K562 (cell line): Measurements from ENCODE around the gene AKAP7. TPM values are rescaled to one million over a fixed set of nuclear protein-coding genes. Genes with fewer than 3 reads are reported as not detected.

Experiments
- ATAC-seq: fragments of 200-7000 bp; cut with Tn5 transposase; 3 replicates; pipeline ENCODE4 v1.9.1; 2020; ENCODE audit warnings: moderate library complexity
- BruUV-seq: library from RNA; stranded (reverse); fragments of 400-500 nt; replicated peaks from 2 replicates; lab custom pipeline; 2021; lab: Mats Ljungman, UMichigan
- CTCF ChIA-PET: fragments of 300-600 bp; formaldehyde crosslinking; extraction: SDS; loops from one replicate; lab custom pipeline; 2021; ENCODE audit warnings: low intra/inter-chr PET ratio; lab: Yijun Ruan, JAX
- POLR2A ChIA-PET: fragments of 300-600, 350-650 bp; sonication (Branson Sonifier 250); formaldehyde crosslinking; extraction: SDS; loops from one replicate; lab custom pipeline; 2021; ENCODE audit warnings: antibody characterized with exemption, inconsistent platforms; lab: Yijun Ruan, JAX
- DNase-seq, 4 experiments: peaks; one replicate each; pipeline versions ENCODE4 v3.0.0 to v3.0.0-alpha.2; 2011 to 2018; ENCODE audit warnings: low spot score in 3 of 4, mixed read lengths in 3 of 4; ENCODE audit errors: extremely low read depth in 1 of 4
- FAIRE-seq: peaks from 2 replicates; lab custom pipeline; 2011; peaks lifted over from hg19 to GRCh38; lab: Jason Lieb, UNC
- H2AFZ ChIP-seq: 2 replicates; pipeline ENCODE4 v1.6.0; 2011; ENCODE audit warnings: low read depth, low read length, control low read depth, inconsistent platforms
- H3K27ac ChIP-seq: fragments of 200-600 bp; 3 replicates; pipeline ENCODE4 v1.8.0; 2011; ENCODE audit warnings: low read depth, mild to moderate bottlenecking, control low read depth, inconsistent platforms, low read length, moderate library complexity, mixed read lengths; ENCODE audit errors: extremely low read depth
- H3K27me3 ChIP-seq, 2 experiments: fragments of 300-600 bp in 1 of 2; 2 replicates in 1 of 2; 3 replicates in 1 of 2; pipeline versions ENCODE4 v1.6.0 to v1.8.0; 2011; ENCODE audit warnings: inconsistent platforms in 2 of 2, low read length in 2 of 2, mild to moderate bottlenecking in 1 of 2, mixed read lengths in 1 of 2, moderate library complexity in 1 of 2; ENCODE audit not compliant: control insufficient read depth in 2 of 2, insufficient read depth in 2 of 2
- H3K36me3 ChIP-seq: fragments of 300-600 bp; 3 replicates; pipeline ENCODE4 v1.8.0; 2011; ENCODE audit warnings: mild to moderate bottlenecking, low read length, inconsistent platforms; ENCODE audit not compliant: control insufficient read depth, insufficient read depth
- H3K4me1 ChIP-seq, 2 experiments: fragments of 200-600 bp in 1 of 2; replicated peaks in 1 of 2; 2 replicates in 1 of 2; 3 replicates in 1 of 2; pipeline versions ENCODE4 v1.5.1 to v1.8.0; 2011; ENCODE audit warnings: inconsistent platforms in 2 of 2, low read length in 2 of 2, mild to moderate bottlenecking in 1 of 2, mixed read lengths in 1 of 2, moderate library complexity in 1 of 2; ENCODE audit not compliant: control insufficient read depth in 2 of 2, insufficient read depth in 2 of 2
- H3K4me2 ChIP-seq: 2 replicates; pipeline ENCODE4 v1.6.1; 2011; ENCODE audit warnings: low read length, control low read depth, inconsistent platforms, mixed read lengths; ENCODE audit not compliant: insufficient read depth
- H3K4me3 ChIP-seq: fragments of 200-600 bp; sonication (generic), shearing (Covaris generic); 2 replicates; pipeline ENCODE4 v1.5.1; 2016; ENCODE audit warnings: control low read depth, inconsistent platforms
- H3K79me2 ChIP-seq: fragments of 200-600 bp; 3 replicates; pipeline ENCODE4 v1.8.0; 2011; ENCODE audit warnings: low read length, inconsistent platforms; ENCODE audit not compliant: control insufficient read depth, insufficient read depth
- H3K9ac ChIP-seq, 2 experiments: 2 replicates each; pipeline versions ENCODE4 v1.6.0 to v1.6.1; 2011; ENCODE audit warnings: low read depth in 2 of 2, low read length in 2 of 2, control low read depth in 1 of 2, inconsistent platforms in 1 of 2, mild to moderate bottlenecking in 1 of 2, mixed read lengths in 1 of 2; ENCODE audit not compliant: insufficient read depth in 1 of 2
- H3K9me1 ChIP-seq: one replicate; pipeline ENCODE4 v1.6.0; 2011; ENCODE audit warnings: inconsistent platforms, mild to moderate bottlenecking, low read length, moderate library complexity; ENCODE audit not compliant: control insufficient read depth, insufficient read depth
- H3K9me3 ChIP-seq: replicated peaks from 2 replicates; pipeline ENCODE4 v1.5.1; 2011; ENCODE audit warnings: low read depth, low read length, inconsistent platforms; ENCODE audit not compliant: control insufficient read depth, insufficient read depth
- H4K20me1 ChIP-seq: replicated peaks from 2 replicates; pipeline ENCODE4 v1.6.1; 2011; ENCODE audit warnings: low read length, inconsistent platforms, mixed read lengths; ENCODE audit not compliant: control insufficient read depth, insufficient read depth
- ATF1 ChIP-seq, 2 experiments: fragments of 450-650 bp in 1 of 2; IDR thresholded peaks; 2 replicates each; pipeline ENCODE4 v1.6.1; 2016; ENCODE audit warnings: missing compliant biosample characterization in 1 of 2, missing genetic modification characterization in 1 of 2
- BRF1 ChIP-seq: IDR thresholded peaks from 3 replicates; pipeline ENCODE4 v1.6.1; 2011; ENCODE audit warnings: borderline replicate concordance, mild to moderate bottlenecking; ENCODE audit not compliant: insufficient read length; ENCODE audit errors: extremely low read depth
- KLF1 ChIP-seq: fragments of 450-650 bp; IDR thresholded peaks from 2 replicates; pipeline ENCODE4 v1.6.1; 2016; ENCODE audit warnings: missing genetic modification characterization, missing compliant biosample characterization
- MAFF ChIP-seq: IDR thresholded peaks from 2 replicates; pipeline ENCODE4 v1.6.1; 2012; ENCODE audit warnings: low read length, improper control_type of control experiment
- NCOR1 ChIP-seq: fragments of 450-650 bp; IDR thresholded peaks from 2 replicates; pipeline ENCODE4 v1.6.1; 2016; ENCODE audit warnings: mild to moderate bottlenecking, moderate library complexity
- NR2C2 ChIP-seq, 2 experiments: fragments of 200-800 bp in 1 of 2; sonication (Bioruptor generic) in 1 of 2; sonication (generic) in 1 of 2; formaldehyde crosslinking in 1 of 2; IDR thresholded peaks; 2 replicates each; pipeline versions ENCODE4 v1.6.1 to v1.8.0; 2016 to 2022; ENCODE audit warnings: mild to moderate bottlenecking in 1 of 2, missing compliant biosample characterization in 1 of 2, missing genetic modification characterization in 1 of 2, missing genetic modification reagents in 1 of 2
- RB1 ChIP-seq: fragments of 450-650 bp; IDR thresholded peaks from 2 replicates; pipeline ENCODE4 v1.6.1; 2017; ENCODE audit warnings: low read depth, mild to moderate bottlenecking
- SETDB1 ChIP-seq: IDR thresholded peaks from one replicate; pipeline ENCODE4 v1.6.1; 2012; ENCODE audit warnings: low read length, control low read depth, inconsistent platforms
- SRSF7 ChIP-seq: fragments of 200-400 bp; formaldehyde crosslinking; optimal IDR thresholded peaks from 2 replicates; pipeline ENCODE3; 2017; ENCODE audit warnings: mild to moderate bottlenecking, low read depth, low read length
- STAT5A ChIP-seq: IDR thresholded peaks from 2 replicates; pipeline ENCODE4 v1.6.1; 2012; ENCODE audit warnings: low read length, inconsistent platforms, borderline replicate concordance
- TSC22D4 ChIP-seq: fragments of 450-650 bp; IDR thresholded peaks from 2 replicates; pipeline ENCODE4 v1.6.1; 2016; ENCODE audit warnings: missing genetic modification characterization, missing biosample characterization, control low read depth
- ZFP1 ChIP-seq: fragments of 450-650 bp; formaldehyde crosslinking; IDR thresholded peaks from 2 replicates; pipeline ENCODE4 v1.4.0; 2020; ENCODE audit warnings: mild to moderate bottlenecking, mixed read lengths
- ZNF583 ChIP-seq: fragments of 250-450 bp; sonication (Bioruptor Pico); IDR thresholded peaks from 2 replicates; pipeline ENCODE4 v1.4.0; 2020
- WGBS: fragments of 100-300 bp; shearing (Covaris generic); methylation state at CpG from one replicate; pipeline ENCODE4 v1.1.6; 2016; ENCODE audit warnings: low coverage, mixed read lengths; ENCODE audit not compliant: insufficient coverage; ENCODE audit errors: missing lambda C conversion rate; 5-methylcytosine and 5-hydroxymethylcytosine counted together
- in situ Hi-C: fragments of 300-500 bp; cut with MboI; formaldehyde crosslinking; loops from 4 replicates; pipeline ENCODE4 v1.15.0; 2018; ENCODE audit warnings: inconsistent platforms, mixed read lengths
- intact Hi-C: fragments of 100-400 bp; cut with micrococcal nuclease; formaldehyde crosslinking; loops from 2 replicates; pipeline ENCODE4 v1.14.2; 2022
- polyA plus RNA-seq, 8 experiments: library from polyadenylated mRNA; depleted of rRNA in 4 of 8; stranded (reverse) in 5 of 8; unstranded in 3 of 8; fragments of >200 nt; fragmentation: Nextera tagmentation in 2 of 8; fragmentation: Illumina TruSeq in 1 of 8; extraction: Ambion mirVana in 2 of 8; extraction: Trizol in 1 of 8; gene quantifications; 2 replicates each; pipeline versions ENCODE4 v1.2.1 to v1.2.3, GENCODE V29; 2011 to 2014; ENCODE audit warnings: inconsistent platforms in 1 of 8, missing spikeins in 1 of 8
- total RNA-seq, 7 experiments: library from RNA; depleted of rRNA in 6 of 7; stranded (reverse); fragments of >200 nt in 6 of 7; fragmentation: Illumina TruSeq in 2 of 7; extraction: Trizol in 2 of 7; gene quantifications; 2 replicates each; pipeline versions ENCODE4 v1.2.1 to v1.2.3, GENCODE V29; 2011 to 2021; ENCODE audit warnings: low replicate concordance in 1 of 7
- TF ChIP-seq, protein P1 (sequence below), 2 experiments: fragments of 450-650 bp in 1 of 2; sonication (generic) in 1 of 2; formaldehyde crosslinking in 1 of 2; IDR thresholded peaks in 1 of 2; conservative IDR thresholded peaks in 1 of 2; 2 replicates each; pipeline versions ENCODE4 v1.6.1 to v1.8.1; 2016 to 2023; ENCODE audit warnings: mild to moderate bottlenecking in 2 of 2, moderate library complexity in 2 of 2, inconsistent platforms in 1 of 2, missing genetic modification reagents in 1 of 2
- TF ChIP-seq, protein P2 (sequence below): fragments of 200-800 bp; sonication (Bioruptor generic); IDR thresholded peaks from 2 replicates; pipeline ENCODE4 v1.6.1; 2017; ENCODE audit warnings: missing genetic modification characterization, missing compliant biosample characterization

Gene AKAP7
- total and polyA plus RNA-seq, 9 of the 15 experiments (the other 6 are each of a cell fraction or from before 2014, with no cell fraction given): 0.82 to 2.6 (median 1.6) TPM

DNA sequence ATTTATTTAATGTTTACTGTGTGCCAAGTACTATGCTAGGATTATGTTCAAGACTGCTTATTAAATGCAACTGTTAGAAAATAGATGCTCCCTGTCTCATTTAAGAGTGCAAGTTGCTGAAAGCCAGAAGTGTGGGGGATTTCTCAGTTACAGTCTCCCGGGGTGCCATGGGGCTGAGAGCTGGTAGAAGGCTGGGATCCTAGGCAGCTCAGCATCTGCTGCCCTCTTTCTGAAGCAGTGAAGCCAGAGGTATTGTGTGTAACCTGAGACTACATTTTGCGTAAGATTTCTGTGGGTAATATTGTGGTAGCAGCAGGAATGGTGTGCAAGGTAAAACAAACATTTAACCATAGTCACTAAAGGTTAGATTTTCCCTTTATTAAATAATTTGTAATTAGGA, 120.6 kb downstream of the AKAP7 start:
- ChIA-PET CTCF (no interaction called here), POLR2A (no interaction called here)
- no peaks in the 10 kb centered on the region for H3K9me1 ChIP-seq
- no TSS peak for BruUV-seq
- no peaks in the 10 kb centered on the region for H3K4me1 ChIP-seq
- WGBS: 8% methylated on average over 2 of the region's 2 CpGs
- no peak overlapping the region for H2AFZ ChIP-seq
- no peaks in the 10 kb centered on the region for H3K9me3 ChIP-seq
- H3K27me3 ChIP-seq: no peaks in the 10 kb centered on the region
- intact Hi-C loops (no loop called here), in situ Hi-C loops (no loop called here)
- DNase-seq: no peak
- no peak overlapping the region for H3K4me2 ChIP-seq
- no peaks in the 10 kb centered on the region for H4K20me1 ChIP-seq
- FAIRE-seq: no peak
- H3K79me2 ChIP-seq: no peaks in the 10 kb centered on the region
- ATAC-seq: no peak
- H3K9ac ChIP-seq: no peak overlapping the region
- no peak overlapping the region for H3K4me3 ChIP-seq
- H3K36me3 ChIP-seq: no peaks in the 10 kb centered on the region
- H3K27ac ChIP-seq: no peak overlapping the region
- TF ChIP-seq STAT5A (no peak), BRF1 (no peak), NCOR1 (no peak), ZFP1 (CRISPR knock-in tag) (no peak), ATF1 (CRISPR knock-in tag; IDR thresholded peaks at IDR 0.05) (no peak), ATF1 (tag; IDR thresholded peaks at IDR 0.05) (no peak), SRSF7 (no peak), RB1 (no peak), KLF1 (no peak), ZNF583 (no peak), MAFF (no peak), NR2C2 (CRISPR knock-in tag; IDR thresholded peaks at IDR 0.05) (no peak), NR2C2 (tag; IDR thresholded peaks at IDR 0.05) (no peak), SETDB1 (no peak), TSC22D4 (tag) (no peak)
- TF ChIP-seq, protein P1, sequence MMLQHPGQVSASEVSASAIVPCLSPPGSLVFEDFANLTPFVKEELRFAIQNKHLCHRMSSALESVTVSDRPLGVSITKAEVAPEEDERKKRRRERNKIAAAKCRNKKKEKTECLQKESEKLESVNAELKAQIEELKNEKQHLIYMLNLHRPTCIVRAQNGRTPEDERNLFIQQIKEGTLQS (IDR thresholded peaks at IDR 0.05): no peak
- TF ChIP-seq, protein P1 (CRISPR knock-in tag; conservative IDR thresholded peaks at IDR 0.05): no peak
- TF ChIP-seq, protein P2, sequence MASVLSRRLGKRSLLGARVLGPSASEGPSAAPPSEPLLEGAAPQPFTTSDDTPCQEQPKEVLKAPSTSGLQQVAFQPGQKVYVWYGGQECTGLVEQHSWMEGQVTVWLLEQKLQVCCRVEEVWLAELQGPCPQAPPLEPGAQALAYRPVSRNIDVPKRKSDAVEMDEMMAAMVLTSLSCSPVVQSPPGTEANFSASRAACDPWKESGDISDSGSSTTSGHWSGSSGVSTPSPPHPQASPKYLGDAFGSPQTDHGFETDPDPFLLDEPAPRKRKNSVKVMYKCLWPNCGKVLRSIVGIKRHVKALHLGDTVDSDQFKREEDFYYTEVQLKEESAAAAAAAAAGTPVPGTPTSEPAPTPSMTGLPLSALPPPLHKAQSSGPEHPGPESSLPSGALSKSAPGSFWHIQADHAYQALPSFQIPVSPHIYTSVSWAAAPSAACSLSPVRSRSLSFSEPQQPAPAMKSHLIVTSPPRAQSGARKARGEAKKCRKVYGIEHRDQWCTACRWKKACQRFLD: no peak
